Measurements from ENCODE around the gene SLC25A21.

DNA sequence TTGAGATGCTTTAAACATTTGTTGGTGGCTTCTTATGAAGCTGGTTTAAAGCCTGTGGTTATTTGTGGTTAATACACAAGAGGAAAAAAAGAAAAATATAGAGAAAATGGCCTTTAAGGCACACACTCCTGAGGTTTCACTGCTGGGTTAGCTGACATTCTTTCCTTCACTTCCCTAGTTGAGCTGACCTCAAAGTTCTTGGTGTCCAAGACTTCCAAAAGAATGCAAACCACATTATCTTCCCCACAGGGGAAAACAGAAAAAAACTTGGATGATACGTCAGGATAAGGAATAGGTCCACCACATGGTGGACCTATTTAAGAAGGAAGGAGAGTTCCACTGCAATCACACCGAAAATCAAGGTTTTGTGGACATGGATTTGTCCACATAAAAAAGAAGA, 94.3 kb downstream of the SLC25A21 start:
- TF ChIP-seq CTCF (IDR thresholded peaks at IDR 0.05) (no peak), SIN3A (IDR thresholded peaks at IDR 0.05; ENCODE audit: borderline replicate concordance, insufficient read depth, low read depth, low read length) (no peak), POLR2AphosphoS5 (IDR thresholded peaks at IDR 0.05; ENCODE audit: low read depth, low read length) (no peak), REST (IDR thresholded peaks at IDR 0.05; ENCODE audit: insufficient read depth in 1 of 2, low read depth in 2 of 2, low read length in 1 of 2) (no peak), TCF7L2 (IDR thresholded peaks at IDR 0.05; ENCODE audit: low read depth, low read length) (no peak)
